ENCODE results near the gene CCDC148. TPM values are rescaled to one million over a fixed set of nuclear protein-coding genes. Genes with fewer than 3 reads are reported as not detected.
"Not testable (repeated sequence)": the region's sequence is repeated elsewhere in the genome, so short reads cannot be mapped to it uniquely, and the experiment has no call there.

CCDC148 gene
- total RNA-seq, 8 experiments from 2014 or later = 0.45 to 7.0 (median 1.5) TPM

GRCh38 chr2:158321264-158321663 lies 135.3 kb downstream of the CCDC148 start:
- ATAC-seq (replicated peaks in 6 of 8) = peak in 2 of 8 experiments; percentile 37 to 76
- no peak overlapping the region for H3K4me3 ChIP-seq
- WGBS, 10 experiments = 0 to 100% (median 65%) methylated on average over 1 to 3 of the region's 3 CpGs; no CpG with 5 or more reads in 4 of the 10 experiments
- peaks cover 4 to 7% of the 10 kb centered on the region in 2 donors for H3K4me1 ChIP-seq (replicated peaks in 1 of 2)
- in situ Hi-C loops (cut with MboI; ENCODE audit: low pct_unique_long_range_greater_than_20kb in 2 of 9, low sequenced_read_pairs in 9 of 9, unreplicated experiment in 9 of 9) = no loop called here
- no peak overlapping the region for H3K27ac ChIP-seq

- peak in 2 of 8 experiments; percentile 49 to 54 for ATAC-seq (replicated peaks in 6 of 8)
- no peak overlapping the region for H3K4me3 ChIP-seq
Observed at GRCh38 chr2:158319269-158319668, 137.3 kb downstream of the CCDC148 start.

GRCh38 chr2:158317642-158318041 lies 138.9 kb downstream of the CCDC148 start:
- in situ Hi-C loops (cut with MboI; ENCODE audit: low pct_unique_long_range_greater_than_20kb in 2 of 9, low sequenced_read_pairs in 9 of 9, unreplicated experiment in 9 of 9) = no loop called here
- H3K4me3 ChIP-seq = no peak overlapping the region
- peak in 6 of 8 experiments; percentile 27 to 65 (median 42) for ATAC-seq (replicated peaks in 6 of 8)
- no peak overlapping the region for H3K27ac ChIP-seq
- WGBS, 10 experiments = 70 to 88% (median 86%) methylated on average over 1 to 2 of the region's 2 CpGs; no CpG with 5 or more reads in 5 of the 10 experiments
- H3K4me1 ChIP-seq (replicated peaks in 1 of 2) = peaks cover 4 to 7% of the 10 kb centered on the region in 2 donors

More at GRCh38 chr2:158319269-158319668, 137.3 kb downstream of the CCDC148 start:
- WGBS, 10 experiments = 0 to 100% (median 86%) methylated on average over 1 of the region's 1 CpG; no CpG with 5 or more reads in 7 of the 10 experiments
- Histone ChIP-seq H3K4me1 (replicated peaks in 1 of 2) (peaks cover 4 to 7% of the 10 kb centered on the region in 2 donors), H3K27ac (no peak overlapping the region)
- in situ Hi-C loops (cut with MboI; ENCODE audit: low pct_unique_long_range_greater_than_20kb in 2 of 9, low sequenced_read_pairs in 9 of 9, unreplicated experiment in 9 of 9) = no loop called here

GRCh38 chr2:158315803-158316414 lies 140.6 kb downstream of the CCDC148 start:
- 17 to 100% (median 45%) methylated on average over 1 of the region's 1 CpG; no CpG with 5 or more reads in 5 of the 10 experiments for WGBS, 10 experiments
- peaks cover 4 to 7% of the 10 kb centered on the region in 2 donors for H3K4me1 ChIP-seq (replicated peaks in 1 of 2)
- ATAC-seq (replicated peaks in 6 of 8) = no peak
- in situ Hi-C loops (cut with MboI; ENCODE audit: low pct_unique_long_range_greater_than_20kb in 2 of 9, low sequenced_read_pairs in 9 of 9, unreplicated experiment in 9 of 9) = no loop called here
- H3K4me3 ChIP-seq = no peak overlapping the region
- H3K27ac ChIP-seq = no peak overlapping the region

GRCh38 chr2:158315000-158315399 lies 141.6 kb downstream of the CCDC148 start:
- 0 to 87% (median 40%) methylated on average over 1 of the region's 1 CpG; no CpG with 5 or more reads in 1 of the 10 experiments for WGBS, 10 experiments
- no peak overlapping the region for H3K4me3 ChIP-seq
- no peak overlapping the region for H3K27ac ChIP-seq
- in situ Hi-C loops (cut with MboI; ENCODE audit: low pct_unique_long_range_greater_than_20kb in 2 of 9, low sequenced_read_pairs in 9 of 9, unreplicated experiment in 9 of 9) = no loop called here
- H3K4me1 ChIP-seq (replicated peaks in 1 of 2) = peaks cover 4 to 7% of the 10 kb centered on the region in 2 donors
- peak in 2 of 8 experiments; percentile 20 to 74 for ATAC-seq (replicated peaks in 6 of 8)

- 0 to 100% (median 74%) methylated on average over 2 of the region's 2 CpGs; no CpG with 5 or more reads in 1 of the 10 experiments for WGBS, 10 experiments
Observed at GRCh38 chr2:158313734-158314133, 142.8 kb downstream of the CCDC148 start.

GRCh38 chr2:158312981-158313380 lies 143.6 kb downstream of the CCDC148 start:
- in situ Hi-C loops (cut with MboI; ENCODE audit: low pct_unique_long_range_greater_than_20kb in 2 of 9, low sequenced_read_pairs in 9 of 9, unreplicated experiment in 9 of 9) = no loop called here
- H3K4me1 ChIP-seq (replicated peaks in 1 of 2) = peaks cover 3 to 7% of the 10 kb centered on the region in 2 donors
- ATAC-seq (replicated peaks in 6 of 8) = no peak
- WGBS, 10 experiments = 67 to 100% (median 95%) methylated on average over 1 of the region's 1 CpG; no CpG with 5 or more reads in 1 of the 10 experiments
- H3K27ac ChIP-seq = no peak overlapping the region
- H3K4me3 ChIP-seq = no peak overlapping the region

More at GRCh38 chr2:158313734-158314133, 142.8 kb downstream of the CCDC148 start:
- no peak overlapping the region for H3K27ac ChIP-seq
- in situ Hi-C loops (cut with MboI; ENCODE audit: low pct_unique_long_range_greater_than_20kb in 2 of 9, low sequenced_read_pairs in 9 of 9, unreplicated experiment in 9 of 9) = no loop called here
- peaks cover 4 to 7% of the 10 kb centered on the region in 2 donors for H3K4me1 ChIP-seq (replicated peaks in 1 of 2)
- ATAC-seq (replicated peaks in 6 of 8) = no peak
- H3K4me3 ChIP-seq = no peak overlapping the region

GRCh38 chr2:158310407-158310806 lies 146.1 kb downstream of the CCDC148 start:
- WGBS, 10 experiments = no CpG with 5 or more reads among the region's 27 CpGs
- H3K27ac ChIP-seq; in situ Hi-C loops (cut with MboI; ENCODE audit: low pct_unique_long_range_greater_than_20kb in 2 of 9, low sequenced_read_pairs in 9 of 9, unreplicated experiment in 9 of 9); ATAC-seq (replicated peaks in 6 of 8); H3K4me1 ChIP-seq (replicated peaks in 1 of 2); H3K4me3 ChIP-seq: not testable (repeated sequence)

- in situ Hi-C loops (cut with MboI; ENCODE audit: low pct_unique_long_range_greater_than_20kb in 2 of 9, low sequenced_read_pairs in 9 of 9, unreplicated experiment in 9 of 9) = no loop called here
- 29 to 100% (median 79%) methylated on average over 1 to 2 of the region's 2 CpGs; no CpG with 5 or more reads in 2 of the 10 experiments for WGBS, 10 experiments
- no peak for ATAC-seq (replicated peaks in 6 of 8)
- H3K4me3 ChIP-seq = no peak overlapping the region
- H3K4me1 ChIP-seq (replicated peaks in 1 of 2) = no peaks in the 10 kb centered on the region
- H3K27ac ChIP-seq = no peak overlapping the region
Observed at GRCh38 chr2:158305501-158305900, 151.1 kb downstream of the CCDC148 start.

GRCh38 chr2:158300394-158300793 lies 156.2 kb downstream of the CCDC148 start:
- Histone ChIP-seq H3K4me1 (replicated peaks in 1 of 2) (no peaks in the 10 kb centered on the region), H3K27ac (no peak overlapping the region), H3K4me3 (no peak overlapping the region)
- in situ Hi-C loops (cut with MboI; ENCODE audit: low pct_unique_long_range_greater_than_20kb in 2 of 9, low sequenced_read_pairs in 9 of 9, unreplicated experiment in 9 of 9) = no loop called here
- no peak for ATAC-seq (replicated peaks in 6 of 8)
- 0 to 88% (median 70%) methylated on average over 1 to 2 of the region's 2 CpGs; no CpG with 5 or more reads in 3 of the 10 experiments for whole genome bisulfite sequencing, 10 experiments

- ATAC-seq (replicated peaks in 6 of 8) = peak in 4 of 8 experiments; percentile 38 to 76 (median 52)
- Histone ChIP-seq H3K27ac (no peak overlapping the region), H3K4me3 (no peak overlapping the region), H3K4me1 (replicated peaks in 1 of 2) (no peaks in the 10 kb centered on the region)
- in situ Hi-C loops (cut with MboI; ENCODE audit: low pct_unique_long_range_greater_than_20kb in 2 of 9, low sequenced_read_pairs in 9 of 9, unreplicated experiment in 9 of 9) = no loop called here
- 0 to 100% (median 73%) methylated on average over 1 of the region's 1 CpG; no CpG with 5 or more reads in 6 of the 10 experiments for WGBS, 10 experiments
Observed at GRCh38 chr2:158297606-158298005, 158.9 kb downstream of the CCDC148 start.

- ATAC-seq (replicated peaks in 6 of 8) = peak in 2 of 8 experiments; percentile 15 to 32
- in situ Hi-C loops (cut with MboI; ENCODE audit: low pct_unique_long_range_greater_than_20kb in 2 of 9, low sequenced_read_pairs in 9 of 9, unreplicated experiment in 9 of 9) = no loop called here
- WGBS, 10 experiments = 13 to 83% (median 73%) methylated on average over 2 of the region's 2 CpGs; no CpG with 5 or more reads in 6 of the 10 experiments
Observed at GRCh38 chr2:158297120-158297519, 159.4 kb downstream of the CCDC148 start.

GRCh38 chr2:158293722-158294121 lies 162.8 kb downstream of the CCDC148 start:
- in situ Hi-C loops (cut with MboI; ENCODE audit: low pct_unique_long_range_greater_than_20kb in 2 of 9, low sequenced_read_pairs in 9 of 9, unreplicated experiment in 9 of 9) = no loop called here
- no peak overlapping the region for H3K4me3 ChIP-seq
- WGBS, 10 experiments = 100% methylated on average over 1 of the region's 3 CpGs; no CpG with 5 or more reads in 7 of the 10 experiments
- H3K4me1 ChIP-seq (replicated peaks in 1 of 2) = no peaks in the 10 kb centered on the region
- H3K27ac ChIP-seq = no peak overlapping the region
- ATAC-seq (replicated peaks in 6 of 8) = no peak

More at GRCh38 chr2:158297120-158297519, 159.4 kb downstream of the CCDC148 start:
- Histone ChIP-seq H3K4me3 (no peak overlapping the region), H3K4me1 (replicated peaks in 1 of 2) (no peaks in the 10 kb centered on the region), H3K27ac (no peak overlapping the region)

Measured in motor neuron (in vitro differentiated cells).